ENCODE measurements around the gene JPH3. TPM values are rescaled to one million over a fixed set of nuclear protein-coding genes. Genes with fewer than 3 reads are reported as not detected.

The JPH3 gene
- total and polyA plus RNA-seq, 2 experiments from 2014 or later = 8.0 to 39.3 TPM

DNA sequence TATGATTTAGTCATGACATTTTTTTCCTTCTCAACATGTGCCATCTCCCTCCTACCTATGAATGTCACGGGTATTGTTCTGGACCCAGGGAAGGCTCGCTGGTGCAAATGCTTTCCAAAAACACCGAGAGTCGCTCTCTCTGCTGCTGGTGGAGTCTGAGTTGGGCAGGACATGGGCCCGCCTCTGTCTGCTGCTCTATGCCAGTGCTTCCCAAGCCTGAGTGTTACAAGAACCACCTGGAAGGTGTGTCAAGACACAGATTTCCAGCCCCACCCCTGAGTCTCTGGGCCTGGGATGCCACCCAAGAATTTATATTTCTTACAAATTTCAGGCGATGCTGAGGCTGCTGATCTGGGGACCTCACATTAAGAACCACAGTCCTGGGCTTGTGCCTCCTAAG is 9.1 kb downstream of the JPH3 start:
- Histone ChIP-seq H3K9me3 (ENCODE audit: low read depth) (no peaks in the 10 kb centered on the region), H3K4me1 (ENCODE audit: low read depth) (no peaks in the 10 kb centered on the region), H3K27me3 (no peaks in the 10 kb centered on the region), H3K4me3 (no peak overlapping the region), H3K27ac (no peak overlapping the region), H3K36me3 (no peaks in the 10 kb centered on the region)
- TF ChIP-seq, protein P1, sequence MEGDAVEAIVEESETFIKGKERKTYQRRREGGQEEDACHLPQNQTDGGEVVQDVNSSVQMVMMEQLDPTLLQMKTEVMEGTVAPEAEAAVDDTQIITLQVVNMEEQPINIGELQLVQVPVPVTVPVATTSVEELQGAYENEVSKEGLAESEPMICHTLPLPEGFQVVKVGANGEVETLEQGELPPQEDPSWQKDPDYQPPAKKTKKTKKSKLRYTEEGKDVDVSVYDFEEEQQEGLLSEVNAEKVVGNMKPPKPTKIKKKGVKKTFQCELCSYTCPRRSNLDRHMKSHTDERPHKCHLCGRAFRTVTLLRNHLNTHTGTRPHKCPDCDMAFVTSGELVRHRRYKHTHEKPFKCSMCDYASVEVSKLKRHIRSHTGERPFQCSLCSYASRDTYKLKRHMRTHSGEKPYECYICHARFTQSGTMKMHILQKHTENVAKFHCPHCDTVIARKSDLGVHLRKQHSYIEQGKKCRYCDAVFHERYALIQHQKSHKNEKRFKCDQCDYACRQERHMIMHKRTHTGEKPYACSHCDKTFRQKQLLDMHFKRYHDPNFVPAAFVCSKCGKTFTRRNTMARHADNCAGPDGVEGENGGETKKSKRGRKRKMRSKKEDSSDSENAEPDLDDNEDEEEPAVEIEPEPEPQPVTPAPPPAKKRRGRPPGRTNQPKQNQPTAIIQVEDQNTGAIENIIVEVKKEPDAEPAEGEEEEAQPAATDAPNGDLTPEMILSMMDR (IDR thresholded peaks at IDR 0.05; ENCODE audit: low read depth, low read length) = no peak
- DNase-seq (ENCODE audit: low read depth in 1 of 2, low spot score in 1 of 2) = no peak

DNA sequence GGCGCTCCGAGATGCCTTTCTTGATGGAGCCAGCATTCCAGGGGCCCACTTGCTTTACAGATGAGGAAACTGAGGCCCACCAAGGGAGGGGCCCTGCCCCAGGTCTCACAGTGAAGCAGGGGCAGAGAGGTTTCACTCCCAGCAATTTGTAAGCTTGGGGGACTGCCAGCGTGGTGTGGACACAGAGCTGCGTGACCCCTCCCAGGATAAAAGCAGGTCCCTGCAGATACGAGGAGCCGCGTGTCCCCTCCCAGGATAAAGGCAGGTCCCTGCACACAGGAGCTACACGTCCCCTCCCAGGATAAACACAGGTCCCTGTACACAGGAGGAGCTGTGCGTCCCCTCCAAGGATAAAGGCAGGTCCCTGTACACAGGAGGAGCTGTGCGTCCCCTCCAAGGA is 11.7 kb downstream of the JPH3 start:
- no peaks in the 10 kb centered on the region for H3K27me3 ChIP-seq
- no peak overlapping the region for H3K27ac ChIP-seq
- no peak for DNase-seq (ENCODE audit: low read depth in 1 of 2, low spot score in 1 of 2)
- H3K36me3 ChIP-seq = no peaks in the 10 kb centered on the region
- H3K4me3 ChIP-seq = no peak overlapping the region
- no peaks in the 10 kb centered on the region for H3K4me1 ChIP-seq (ENCODE audit: low read depth)
- TF ChIP-seq, protein P1 (IDR thresholded peaks at IDR 0.05; ENCODE audit: low read depth, low read length) = no peak
- H3K9me3 ChIP-seq (ENCODE audit: low read depth) = no peaks in the 10 kb centered on the region

DNA sequence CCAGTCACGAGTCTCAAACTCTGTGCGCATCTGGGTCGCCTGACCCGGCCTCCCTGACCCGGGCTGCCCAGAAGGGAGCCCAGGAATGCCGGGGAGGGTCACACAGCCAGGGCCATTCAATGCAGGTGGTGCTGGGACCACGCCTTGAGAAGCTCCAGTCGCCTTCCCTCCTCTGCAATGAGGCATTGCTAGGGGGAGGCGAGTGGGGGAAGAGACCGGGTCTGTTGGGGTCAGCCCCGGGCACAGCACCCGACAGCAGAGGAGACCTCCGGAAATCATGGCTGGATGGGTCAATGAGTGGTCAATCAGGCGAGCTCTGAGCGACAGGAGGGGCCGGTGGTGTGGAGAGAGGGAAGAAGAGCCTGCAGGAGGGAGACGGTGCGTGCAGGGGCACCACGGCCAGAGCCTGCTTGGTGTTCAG is 13.3 kb downstream of the JPH3 start:
- Histone ChIP-seq H3K36me3 (no peaks in the 10 kb centered on the region), H3K4me1 (ENCODE audit: low read depth) (no peaks in the 10 kb centered on the region), H3K27ac (no peak overlapping the region), H3K4me3 (no peak overlapping the region), H3K9me3 (ENCODE audit: low read depth) (no peaks in the 10 kb centered on the region), H3K27me3 (no peaks in the 10 kb centered on the region)
- TF ChIP-seq, protein P1 (IDR thresholded peaks at IDR 0.05; ENCODE audit: low read depth, low read length) = no peak
- DNase-seq (ENCODE audit: low read depth in 1 of 2, low spot score in 1 of 2) = no peak

DNA sequence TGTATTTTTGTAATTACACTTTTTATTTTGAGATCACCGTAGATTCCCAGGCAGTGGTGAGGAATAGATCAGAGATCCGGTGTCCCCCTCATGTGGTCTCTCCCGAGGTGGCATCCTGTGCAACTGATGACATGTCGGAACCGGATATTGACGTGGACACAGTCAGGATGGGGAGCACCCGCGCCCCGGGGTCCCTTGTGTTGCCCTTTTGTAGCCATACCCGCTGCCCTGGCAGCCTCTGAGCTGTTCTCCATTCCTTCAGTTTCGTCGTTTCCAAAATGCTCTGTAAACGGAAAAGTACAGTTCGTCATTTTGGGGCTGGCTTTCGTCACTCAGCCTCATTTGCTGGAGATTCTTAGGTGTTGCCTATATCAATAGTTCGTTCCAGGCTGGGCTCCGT is 14.2 kb downstream of the JPH3 start:
- Histone ChIP-seq H3K27me3 (no peaks in the 10 kb centered on the region), H3K36me3 (no peaks in the 10 kb centered on the region), H3K4me1 (ENCODE audit: low read depth) (no peaks in the 10 kb centered on the region), H3K4me3 (no peak overlapping the region), H3K9me3 (ENCODE audit: low read depth) (no peaks in the 10 kb centered on the region), H3K27ac (no peak overlapping the region)
- DNase-seq (ENCODE audit: low read depth in 1 of 2, low spot score in 1 of 2) = no peak
- TF ChIP-seq, protein P1 (IDR thresholded peaks at IDR 0.05; ENCODE audit: low read depth, low read length) = no peak

DNA sequence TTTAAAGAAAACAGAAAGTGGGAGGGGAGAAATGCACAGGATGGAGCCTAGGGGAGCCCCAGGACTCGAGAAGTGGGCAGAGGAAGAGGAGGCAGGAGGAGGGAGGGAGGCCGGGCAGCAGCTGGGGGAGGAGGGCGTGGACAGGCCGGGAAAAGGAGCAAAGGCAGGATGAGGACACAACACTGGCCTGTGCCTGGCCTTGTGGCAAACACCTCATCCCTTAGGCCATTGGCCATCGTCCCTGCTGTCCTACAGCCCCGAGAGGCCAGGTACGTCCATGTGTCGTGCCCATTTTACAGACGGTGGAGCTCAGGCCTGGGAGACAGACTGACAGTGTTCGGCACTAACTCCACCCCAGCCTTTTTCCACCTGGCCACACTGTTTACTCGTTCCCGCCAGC is 15.9 kb downstream of the JPH3 start:
- no peak for DNase-seq (ENCODE audit: low read depth in 1 of 2, low spot score in 1 of 2)
- TF ChIP-seq, protein P1 (IDR thresholded peaks at IDR 0.05; ENCODE audit: low read depth, low read length) = no peak
- Histone ChIP-seq H3K9me3 (ENCODE audit: low read depth) (no peaks in the 10 kb centered on the region), H3K27me3 (no peaks in the 10 kb centered on the region), H3K36me3 (no peaks in the 10 kb centered on the region), H3K4me3 (no peak overlapping the region), H3K27ac (no peak overlapping the region), H3K4me1 (ENCODE audit: low read depth) (no peaks in the 10 kb centered on the region)
